ENCODE data around the gene RAB11FIP4.

Gene RAB11FIP4

DNA sequence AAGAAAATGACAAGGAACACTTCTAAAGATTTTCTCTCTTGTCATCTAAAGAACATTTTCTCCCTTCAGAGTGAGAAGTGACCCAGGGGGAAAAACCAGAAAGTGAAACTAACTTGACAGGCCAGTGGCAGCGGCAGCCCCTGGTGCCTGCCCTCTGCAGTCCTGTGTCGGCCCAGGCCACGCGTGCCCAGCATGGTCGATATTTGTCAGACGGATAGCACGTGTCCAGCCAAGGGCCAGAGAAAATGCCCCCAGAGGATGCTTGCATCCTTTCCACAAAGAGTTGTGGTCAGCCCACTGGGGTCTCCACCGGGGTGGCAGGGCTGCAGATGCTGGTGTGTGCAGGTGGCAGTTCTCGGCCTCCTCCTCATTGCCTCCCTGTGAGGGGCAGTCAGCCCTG is 176.6 kb downstream of the RAB11FIP4 start:
- DNase-seq (ENCODE audit: low read depth in 2 of 2), result no peak

GRCh38 chr17:31568539-31568938 is 177.1 kb downstream of the RAB11FIP4 start:
- DNase-seq (ENCODE audit: low read depth in 2 of 2), result no peak

DNA sequence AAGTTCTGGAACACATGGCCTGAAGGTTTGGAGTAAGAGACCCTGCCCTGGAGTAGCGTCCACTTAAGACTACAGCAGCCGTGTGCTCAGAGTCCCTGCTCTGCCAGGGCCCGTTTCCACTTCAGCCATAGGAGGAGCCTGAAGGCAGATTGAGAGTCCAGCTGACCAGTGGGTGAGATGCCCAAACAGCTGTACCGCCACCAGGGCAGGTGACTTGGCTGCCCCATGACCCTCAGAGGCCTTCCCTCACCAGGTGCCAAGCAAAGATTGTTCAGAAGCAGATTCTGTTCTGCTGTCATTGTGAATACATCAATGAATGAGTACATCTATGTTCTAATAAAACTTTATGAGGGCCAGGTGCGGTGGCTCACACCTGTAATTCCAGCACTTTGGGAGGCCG is 178.8 kb downstream of the RAB11FIP4 start:
- no peak for DNase-seq (ENCODE audit: low read depth in 2 of 2)

DNA sequence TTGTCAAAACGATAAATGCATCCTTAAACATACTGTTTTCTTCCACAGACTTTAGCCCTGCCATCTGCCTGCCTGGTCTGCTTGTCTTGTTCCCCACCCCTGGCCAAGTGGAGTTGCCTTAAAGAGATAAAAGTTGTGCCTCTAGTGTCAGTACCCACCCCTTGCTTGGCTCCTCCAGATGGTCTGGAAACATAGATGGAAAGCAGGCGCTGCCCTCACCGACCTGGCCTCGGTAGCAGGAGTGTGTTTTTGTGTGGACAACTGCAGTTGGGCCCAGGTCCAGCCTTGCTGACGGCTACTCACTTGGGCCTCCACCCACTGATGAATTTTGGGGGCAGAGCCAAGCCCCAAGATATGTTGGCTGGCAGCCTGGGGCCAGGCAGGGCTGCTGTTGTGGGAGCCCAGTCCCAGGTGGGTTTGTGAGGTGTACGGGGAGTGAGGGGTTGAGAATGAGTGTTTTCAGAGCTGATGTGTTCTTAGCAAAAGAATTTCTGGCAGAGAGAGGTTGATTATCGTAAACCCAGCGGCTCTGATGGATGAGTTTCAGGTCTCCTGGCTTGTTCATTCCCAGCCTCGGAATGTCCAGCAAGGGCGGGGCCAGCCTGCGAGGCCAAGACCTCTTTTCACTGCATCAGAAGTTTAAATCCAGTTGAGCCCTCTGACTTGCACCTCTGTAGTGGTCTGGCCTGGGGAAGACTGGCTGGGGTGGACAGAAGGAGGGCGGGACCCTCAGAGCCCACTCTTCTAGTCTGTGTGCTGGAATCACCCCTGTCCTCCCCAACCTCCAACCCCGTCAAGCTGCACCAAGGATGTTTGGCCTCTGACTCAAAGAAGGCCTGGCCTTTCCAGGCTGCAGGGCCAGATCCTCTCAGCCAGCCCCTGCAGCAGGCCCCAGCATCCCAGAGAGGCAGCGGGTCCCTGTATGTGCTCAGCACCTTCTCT is 179.7 kb downstream of the RAB11FIP4 start:
- DNase-seq (ENCODE audit: low read depth in 2 of 2), result no peak

DNA sequence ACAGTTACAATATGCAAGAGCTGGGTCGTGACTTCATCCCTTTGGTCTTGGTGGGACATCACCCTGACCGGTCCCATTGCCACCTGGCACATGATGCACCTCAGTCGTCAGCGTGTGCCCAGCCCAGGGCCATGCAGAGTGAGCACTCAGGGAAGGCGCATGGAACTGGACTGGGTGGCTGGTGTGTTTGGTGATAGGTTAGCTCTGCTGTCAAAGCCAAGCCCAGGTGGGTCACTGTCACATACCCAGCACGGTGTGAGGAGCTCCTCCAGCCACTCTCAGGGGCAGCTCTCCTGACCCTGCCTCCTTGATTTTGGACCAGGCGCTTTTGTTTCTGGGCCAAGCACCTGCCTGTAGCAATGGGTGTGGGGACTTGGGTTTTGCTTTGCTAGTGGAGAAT is 180.9 kb downstream of the RAB11FIP4 start:
- no peak for DNase-seq (ENCODE audit: low read depth in 2 of 2)

DNA sequence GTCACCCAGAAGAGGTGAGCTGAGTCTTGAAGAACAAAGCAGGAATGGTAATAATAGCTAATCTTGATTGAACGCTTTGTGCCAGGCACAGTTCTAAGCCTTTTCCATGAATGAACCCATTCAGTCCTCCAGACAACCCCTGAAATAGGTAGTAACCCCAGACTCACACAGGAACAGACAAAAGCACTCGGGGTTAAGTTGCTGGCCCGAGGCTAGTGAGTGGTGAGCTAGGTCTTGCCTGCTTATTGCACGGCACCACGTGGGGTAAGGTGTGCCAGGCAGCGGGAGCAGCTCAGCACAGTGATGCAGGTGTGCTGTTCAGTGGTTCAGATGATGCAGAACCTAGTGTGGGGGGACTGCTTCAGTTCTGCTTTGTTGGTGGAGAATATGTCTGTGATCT is 181.6 kb downstream of the RAB11FIP4 start:
- DNase-seq (ENCODE audit: low read depth in 2 of 2), result no peak

- DNase-seq (ENCODE audit: low read depth in 2 of 2), result no peak
These were observed 182.4 kb downstream of the RAB11FIP4 start for GRCh38 chr17:31573861-31574260.

DNA sequence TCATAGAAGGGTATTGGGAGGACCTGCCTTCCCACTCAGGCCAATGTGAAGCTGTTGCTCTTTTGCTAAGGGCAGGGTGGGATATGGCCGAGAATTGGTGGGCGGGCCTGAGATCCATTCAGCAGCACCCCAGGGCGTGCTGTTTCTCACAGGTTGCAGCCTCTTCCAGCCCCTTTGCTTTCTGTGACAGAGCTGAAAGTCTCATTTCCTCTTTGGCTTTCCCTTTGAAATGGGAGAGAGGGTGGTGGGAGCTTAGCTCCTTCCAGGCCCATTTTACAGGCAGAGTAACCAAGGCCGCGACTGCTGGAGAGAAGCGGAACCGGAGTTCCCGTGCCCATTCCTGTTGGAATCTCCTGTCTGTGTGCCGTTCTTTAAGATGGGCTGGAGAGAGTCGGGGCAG is 183.0 kb downstream of the RAB11FIP4 start:
- DNase-seq (ENCODE audit: low read depth in 2 of 2), result no peak

DNA sequence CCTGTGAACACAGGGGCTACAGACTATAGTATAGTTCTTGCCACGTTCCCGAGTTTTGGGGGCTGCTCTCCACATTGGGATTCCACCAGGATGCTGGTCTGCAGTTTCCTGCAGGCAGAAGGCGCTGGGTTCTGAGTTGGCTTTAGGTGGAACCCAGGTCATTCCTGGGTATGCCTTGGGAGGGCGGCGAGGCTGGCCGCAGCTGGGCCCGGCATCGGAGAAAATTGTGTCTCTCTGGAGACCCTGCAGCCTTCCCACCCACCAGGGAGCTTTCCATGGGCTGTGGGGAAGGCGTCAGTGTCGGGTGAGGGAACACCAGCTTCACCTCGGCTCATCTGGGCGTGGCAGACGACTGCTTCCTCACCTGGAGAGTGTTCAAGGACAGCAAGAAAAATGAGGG is 183.6 kb downstream of the RAB11FIP4 start:
- DNase-seq (ENCODE audit: low read depth in 2 of 2), result no peak

- no peak for DNase-seq (ENCODE audit: low read depth in 2 of 2)
These were observed 187.8 kb downstream of the RAB11FIP4 start for GRCh38 chr17:31579265-31579664.

GRCh38 chr17:31580316-31580705 is 188.8 kb downstream of the RAB11FIP4 start:
- no peak for DNase-seq (ENCODE audit: low read depth in 2 of 2)

DNA sequence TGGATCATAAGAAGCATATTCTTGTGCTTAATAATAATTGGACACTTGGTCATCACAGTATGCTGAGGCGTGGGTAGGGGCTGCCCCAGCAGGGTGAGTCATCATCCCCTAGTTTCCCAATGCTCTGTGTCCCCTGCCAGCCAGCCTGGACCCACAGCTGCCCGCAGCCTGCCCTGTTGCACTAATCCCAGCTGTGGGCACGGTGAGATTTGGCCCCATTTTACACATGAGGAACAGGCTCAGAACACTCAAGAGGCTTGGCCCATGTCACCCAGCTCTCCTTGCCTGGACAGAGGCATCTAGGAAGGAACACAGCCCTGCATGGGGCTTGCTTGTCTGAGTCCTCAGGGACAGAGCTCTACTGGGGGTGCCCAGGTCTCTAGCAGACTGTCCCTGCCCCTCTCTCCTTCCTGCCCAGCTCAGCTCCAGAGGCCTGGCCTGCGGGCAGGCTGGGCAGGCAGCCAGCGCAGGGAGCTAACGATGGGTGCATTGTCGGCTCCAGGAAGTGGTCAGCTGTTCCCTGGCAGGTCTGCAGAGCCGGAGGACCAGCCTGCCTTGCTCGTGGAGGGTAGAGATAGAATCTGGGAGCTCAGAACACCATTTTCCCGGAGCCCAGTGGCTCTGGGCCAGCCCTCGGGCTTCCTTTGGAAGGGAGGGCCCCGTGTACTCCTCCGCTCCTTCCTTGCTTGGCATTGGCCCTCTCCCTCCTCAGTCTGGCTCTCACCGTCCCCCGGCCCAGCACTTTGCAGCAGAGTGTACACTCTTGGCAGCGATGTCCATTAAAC is 189.4 kb downstream of the RAB11FIP4 start:
- no peak for DNase-seq (ENCODE audit: low read depth in 2 of 2)

- DNase-seq (ENCODE audit: low read depth in 2 of 2), result no peak
These were observed 190.0 kb downstream of the RAB11FIP4 start for GRCh38 chr17:31581491-31581890.

DNA sequence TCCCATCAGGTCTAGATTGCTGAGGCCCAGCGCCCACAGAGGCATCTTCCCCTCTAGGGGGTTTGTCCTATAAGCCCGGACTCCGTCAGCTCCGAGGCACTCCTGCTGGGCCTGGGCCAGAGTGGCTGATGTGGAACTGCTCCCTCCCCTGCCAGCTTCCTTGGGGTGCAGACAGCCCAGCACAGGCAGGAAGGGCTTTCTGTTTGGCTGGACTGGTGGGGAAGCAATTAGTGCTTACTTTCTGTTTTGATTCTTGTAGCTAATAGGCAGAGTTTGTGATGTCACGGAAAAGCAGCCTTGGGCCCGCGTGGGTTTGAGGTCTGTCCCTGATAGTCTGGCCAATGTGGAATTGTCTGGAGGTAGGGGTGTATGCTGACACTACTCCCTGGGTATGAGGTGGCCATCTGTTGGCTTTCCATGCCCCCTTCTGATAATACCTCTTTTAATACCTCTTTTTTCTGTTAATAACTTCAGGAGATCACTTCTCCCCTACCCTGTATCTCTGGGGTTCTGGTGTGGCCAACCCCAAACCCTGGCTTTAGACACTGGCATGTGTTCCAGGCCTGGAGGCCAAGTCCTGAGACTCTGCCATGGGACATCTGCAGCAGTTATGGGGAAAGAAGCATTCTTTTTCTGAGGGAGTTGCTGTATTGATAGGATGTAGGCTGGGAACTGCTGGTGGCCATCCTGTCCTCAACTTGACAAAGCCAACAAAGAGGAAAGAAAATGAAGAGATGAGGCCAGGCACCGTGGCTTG is 190.9 kb downstream of the RAB11FIP4 start:
- DNase-seq (ENCODE audit: low read depth in 2 of 2), result no peak

DNA sequence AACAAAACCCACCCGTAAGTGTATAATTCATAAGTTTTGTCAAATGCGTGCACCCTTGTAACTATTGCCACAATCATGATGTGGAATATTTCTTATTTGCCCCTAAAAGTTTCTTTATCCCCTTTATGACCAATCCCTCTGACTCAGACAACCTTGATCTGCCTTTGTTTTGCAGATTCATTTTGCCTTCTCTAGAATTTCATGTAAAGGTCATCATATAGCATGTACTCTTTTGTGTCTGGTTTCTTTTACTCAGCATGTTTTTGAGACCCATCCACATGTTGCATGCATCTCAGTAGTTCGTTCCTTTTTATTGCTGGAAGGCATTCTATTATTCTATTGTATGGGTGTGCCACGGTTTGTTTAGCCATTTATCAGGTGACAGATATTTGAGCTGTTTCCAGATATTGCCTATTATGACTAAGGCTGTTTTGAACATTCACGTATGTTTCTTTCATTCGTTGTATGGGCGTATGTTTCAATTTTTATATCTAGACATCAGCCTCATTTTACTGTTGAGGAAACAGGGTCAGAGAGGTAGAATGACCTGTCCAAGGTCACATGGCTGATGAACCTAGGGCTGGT is 192.4 kb downstream of the RAB11FIP4 start:
- DNase-seq (ENCODE audit: low read depth in 2 of 2), result no peak

DNA sequence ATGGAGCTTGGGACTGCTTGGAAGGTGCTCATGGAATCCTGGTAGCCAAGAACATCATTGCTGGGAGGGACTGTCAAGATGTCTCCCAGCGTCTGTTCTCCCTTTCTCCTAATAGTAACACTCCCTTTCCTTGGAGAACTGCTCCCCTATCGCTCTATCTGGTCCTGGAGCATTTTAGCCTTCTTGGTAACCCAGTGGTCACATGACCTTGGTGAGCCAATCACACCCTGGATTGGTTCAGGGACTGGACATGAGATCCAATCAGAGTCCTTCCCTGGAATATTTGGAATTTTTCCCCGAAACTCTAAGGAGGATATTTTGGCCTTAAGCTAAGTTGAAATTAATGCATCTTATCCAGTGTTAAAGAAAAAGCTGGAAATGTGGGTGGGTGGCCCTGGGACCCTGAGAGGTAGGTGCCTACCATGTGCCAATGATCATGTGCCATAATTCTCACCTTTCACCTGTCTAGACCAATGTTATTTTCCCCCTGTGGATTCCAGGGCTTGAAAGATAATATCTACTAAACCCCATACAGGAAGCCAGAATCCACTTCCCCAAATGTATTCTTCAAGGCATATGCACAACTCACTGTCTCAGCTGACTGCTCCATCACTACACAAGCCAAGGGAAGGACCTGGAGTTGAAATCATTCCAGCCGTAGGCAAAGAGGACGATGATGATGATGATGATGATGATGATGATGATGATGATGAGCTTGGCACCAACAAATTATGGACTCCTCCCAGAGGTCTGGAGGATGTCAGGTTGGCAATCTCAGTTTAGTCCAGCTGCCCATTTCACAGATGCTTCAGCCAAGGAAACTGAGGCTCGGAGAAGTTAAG is 193.2 kb downstream of the RAB11FIP4 start:
- no peak for DNase-seq (ENCODE audit: low read depth in 2 of 2)

DNA sequence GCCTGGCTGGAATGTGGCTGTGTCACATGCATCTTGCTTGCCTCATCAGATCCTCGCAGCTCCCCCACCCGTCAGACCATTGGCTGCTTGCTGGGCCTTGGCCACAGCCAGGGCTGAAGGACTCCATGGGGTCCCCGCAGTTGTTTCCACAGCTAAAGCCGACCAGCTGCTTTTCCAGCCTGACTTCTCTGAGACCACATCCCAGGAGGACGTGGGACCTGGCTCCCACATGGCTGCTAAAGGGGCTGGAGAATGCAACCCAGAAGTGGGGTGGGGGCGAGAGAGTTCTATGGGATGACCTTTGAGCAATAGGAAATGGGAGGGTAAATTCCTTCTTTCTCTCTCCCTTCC is 193.8 kb downstream of the RAB11FIP4 start:
- no peak for DNase-seq (ENCODE audit: low read depth in 2 of 2)

DNA sequence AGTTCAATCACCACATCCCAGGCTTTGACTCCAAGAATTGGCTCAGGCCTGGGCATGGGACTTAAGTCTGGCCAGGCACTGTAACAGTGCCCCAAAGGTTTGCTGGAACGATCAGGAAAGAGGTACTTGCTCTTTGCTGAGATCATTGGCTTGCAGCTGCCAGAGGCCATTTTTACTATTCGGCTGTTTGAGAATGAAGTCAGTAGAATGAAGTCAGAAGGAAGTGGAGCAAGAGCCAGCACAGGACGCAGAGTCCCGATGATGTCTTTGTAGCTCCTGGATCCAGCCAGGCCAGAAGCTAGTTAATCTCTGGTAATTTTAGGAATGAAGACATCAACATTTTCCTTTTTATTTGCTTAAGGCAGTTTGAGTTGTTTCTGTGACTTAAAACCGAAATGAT is 195.5 kb downstream of the RAB11FIP4 start:
- DNase-seq (ENCODE audit: low read depth in 2 of 2), result no peak

GRCh38 chr17:31587462-31587861 is 196.0 kb downstream of the RAB11FIP4 start:
- no peak for DNase-seq (ENCODE audit: low read depth in 2 of 2)

All from stimulated activated CD8-positive, alpha-beta memory T cell treated with anti-CD3 and anti-CD28 coated beads, Interleukin-15, amount 100 ng/mL, for 4 hours (primary cell).